H1 (cell line): ENCODE data around the gene PLK1. TPM values are rescaled to one million over a fixed set of nuclear protein-coding genes. Genes with fewer than 3 reads are reported as not detected.

Source experiments
- GABPA ChIP-seq: IDR thresholded peaks from 2 replicates; pipeline ENCODE4 v1.6.1; 2011; ENCODE audit warnings: mild to moderate bottlenecking, low read length, moderate library complexity, borderline replicate concordance; ENCODE audit not compliant: insufficient read depth
- NANOG ChIP-seq: IDR thresholded peaks from 2 replicates; pipeline ENCODE4 v1.6.1; 2011; ENCODE audit warnings: low read length, low read depth, mild to moderate bottlenecking, inconsistent platforms; ENCODE audit not compliant: insufficient read depth, poor library complexity, severe bottlenecking
- NRF1 ChIP-seq: IDR thresholded peaks from 2 replicates; pipeline ENCODE4 v1.6.1; 2011; ENCODE audit warnings: mild to moderate bottlenecking, low read depth, low read length, improper control_type of control experiment
- SP2 ChIP-seq: IDR thresholded peaks from 2 replicates; pipeline ENCODE4 v1.6.1; 2012; ENCODE audit warnings: mild to moderate bottlenecking, low read length, inconsistent platforms
- SP4 ChIP-seq: IDR thresholded peaks from 2 replicates; pipeline ENCODE4 v1.6.1; 2012; ENCODE audit warnings: low read length, inconsistent platforms
- TCF12 ChIP-seq: IDR thresholded peaks from 2 replicates; pipeline ENCODE4 v1.6.1; 2011; ENCODE audit warnings: low read depth, mild to moderate bottlenecking, low read length
- YY1 ChIP-seq: IDR thresholded peaks from 2 replicates; pipeline ENCODE4 v1.6.1; 2011; ENCODE audit warnings: low read depth, mild to moderate bottlenecking, low read length
- ZNF274 ChIP-seq: IDR thresholded peaks from 2 replicates; pipeline ENCODE4 v1.7.0; 2012; ENCODE audit warnings: low read length, borderline replicate concordance; ENCODE audit errors: extremely low read depth
- polyA plus RNA-seq, 7 experiments: library from polyadenylated mRNA; depleted of rRNA in 3 of 7; stranded (reverse) in 5 of 7; unstranded in 2 of 7; fragments of >200 nt in 5 of 7; fragments of 200-250 nt in 2 of 7; gene quantifications; 1 replicate in 5 of 7; 2 replicates in 1 of 7; 4 replicates in 1 of 7; pipeline versions ENCODE4 v1.2.1 to v1.2.3, GENCODE V29; 2011 to 2013; ENCODE audit warnings: missing spikeins in 2 of 7, mixed read lengths in 2 of 7
- total RNA-seq: library from RNA; stranded (reverse); fragmentation: NEBNext Ultra II Directional; extraction: Animal tissue kit (Norgen Biotek cat#: 25700); gene quantifications from 2 replicates; pipeline ENCODE4 v1.2.1, GENCODE V29; 2021
- TF ChIP-seq, protein P1 (sequence below): fragments of 300-600 bp; sonication (generic); IDR thresholded peaks from 2 replicates; pipeline ENCODE4 v1.7.1; 2012; ENCODE audit warnings: low read length, moderate library complexity, mild to moderate bottlenecking, inconsistent platforms; ENCODE audit not compliant: insufficient replicate concordance
- TF ChIP-seq, protein P2 (sequence below), 3 experiments: IDR thresholded peaks; 1 replicate in 2 of 3; 2 replicates in 1 of 3; pipeline versions ENCODE4 v1.5.1 to v1.6.1; 2011; ENCODE audit warnings: low read length in 3 of 3, mild to moderate bottlenecking in 3 of 3, inconsistent platforms in 2 of 3, low read depth in 1 of 3, moderate library complexity in 1 of 3; ENCODE audit not compliant: insufficient read depth in 1 of 3; ENCODE audit errors: control extremely low read depth in 1 of 3

PLK1 gene
- total and polyA plus RNA-seq, 2 of the 8 experiments (the other 6 are each of a cell fraction or from before 2014, with no cell fraction given), result 127 to 139 TPM

DNA sequence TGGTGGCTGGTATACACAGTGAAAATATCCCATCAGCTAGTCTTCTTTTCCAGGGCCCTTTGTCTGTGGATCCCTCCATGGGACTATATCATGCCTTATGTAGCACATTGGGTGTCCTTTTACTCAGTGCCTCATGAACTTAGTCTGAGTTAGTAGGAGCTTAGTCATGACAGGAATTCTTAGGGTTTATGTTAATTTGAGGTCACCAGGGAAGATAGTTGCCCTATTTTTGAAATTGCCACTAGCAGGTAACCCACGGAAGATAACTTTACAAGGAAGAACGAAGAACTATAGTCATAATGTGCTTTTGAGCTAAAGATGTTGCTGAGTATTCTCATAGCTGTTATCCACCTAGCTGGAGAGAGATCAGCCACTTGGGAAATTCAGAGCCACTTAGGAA lies 14.8 kb upstream of the PLK1 start (continued):
- TF ChIP-seq, protein P1, sequence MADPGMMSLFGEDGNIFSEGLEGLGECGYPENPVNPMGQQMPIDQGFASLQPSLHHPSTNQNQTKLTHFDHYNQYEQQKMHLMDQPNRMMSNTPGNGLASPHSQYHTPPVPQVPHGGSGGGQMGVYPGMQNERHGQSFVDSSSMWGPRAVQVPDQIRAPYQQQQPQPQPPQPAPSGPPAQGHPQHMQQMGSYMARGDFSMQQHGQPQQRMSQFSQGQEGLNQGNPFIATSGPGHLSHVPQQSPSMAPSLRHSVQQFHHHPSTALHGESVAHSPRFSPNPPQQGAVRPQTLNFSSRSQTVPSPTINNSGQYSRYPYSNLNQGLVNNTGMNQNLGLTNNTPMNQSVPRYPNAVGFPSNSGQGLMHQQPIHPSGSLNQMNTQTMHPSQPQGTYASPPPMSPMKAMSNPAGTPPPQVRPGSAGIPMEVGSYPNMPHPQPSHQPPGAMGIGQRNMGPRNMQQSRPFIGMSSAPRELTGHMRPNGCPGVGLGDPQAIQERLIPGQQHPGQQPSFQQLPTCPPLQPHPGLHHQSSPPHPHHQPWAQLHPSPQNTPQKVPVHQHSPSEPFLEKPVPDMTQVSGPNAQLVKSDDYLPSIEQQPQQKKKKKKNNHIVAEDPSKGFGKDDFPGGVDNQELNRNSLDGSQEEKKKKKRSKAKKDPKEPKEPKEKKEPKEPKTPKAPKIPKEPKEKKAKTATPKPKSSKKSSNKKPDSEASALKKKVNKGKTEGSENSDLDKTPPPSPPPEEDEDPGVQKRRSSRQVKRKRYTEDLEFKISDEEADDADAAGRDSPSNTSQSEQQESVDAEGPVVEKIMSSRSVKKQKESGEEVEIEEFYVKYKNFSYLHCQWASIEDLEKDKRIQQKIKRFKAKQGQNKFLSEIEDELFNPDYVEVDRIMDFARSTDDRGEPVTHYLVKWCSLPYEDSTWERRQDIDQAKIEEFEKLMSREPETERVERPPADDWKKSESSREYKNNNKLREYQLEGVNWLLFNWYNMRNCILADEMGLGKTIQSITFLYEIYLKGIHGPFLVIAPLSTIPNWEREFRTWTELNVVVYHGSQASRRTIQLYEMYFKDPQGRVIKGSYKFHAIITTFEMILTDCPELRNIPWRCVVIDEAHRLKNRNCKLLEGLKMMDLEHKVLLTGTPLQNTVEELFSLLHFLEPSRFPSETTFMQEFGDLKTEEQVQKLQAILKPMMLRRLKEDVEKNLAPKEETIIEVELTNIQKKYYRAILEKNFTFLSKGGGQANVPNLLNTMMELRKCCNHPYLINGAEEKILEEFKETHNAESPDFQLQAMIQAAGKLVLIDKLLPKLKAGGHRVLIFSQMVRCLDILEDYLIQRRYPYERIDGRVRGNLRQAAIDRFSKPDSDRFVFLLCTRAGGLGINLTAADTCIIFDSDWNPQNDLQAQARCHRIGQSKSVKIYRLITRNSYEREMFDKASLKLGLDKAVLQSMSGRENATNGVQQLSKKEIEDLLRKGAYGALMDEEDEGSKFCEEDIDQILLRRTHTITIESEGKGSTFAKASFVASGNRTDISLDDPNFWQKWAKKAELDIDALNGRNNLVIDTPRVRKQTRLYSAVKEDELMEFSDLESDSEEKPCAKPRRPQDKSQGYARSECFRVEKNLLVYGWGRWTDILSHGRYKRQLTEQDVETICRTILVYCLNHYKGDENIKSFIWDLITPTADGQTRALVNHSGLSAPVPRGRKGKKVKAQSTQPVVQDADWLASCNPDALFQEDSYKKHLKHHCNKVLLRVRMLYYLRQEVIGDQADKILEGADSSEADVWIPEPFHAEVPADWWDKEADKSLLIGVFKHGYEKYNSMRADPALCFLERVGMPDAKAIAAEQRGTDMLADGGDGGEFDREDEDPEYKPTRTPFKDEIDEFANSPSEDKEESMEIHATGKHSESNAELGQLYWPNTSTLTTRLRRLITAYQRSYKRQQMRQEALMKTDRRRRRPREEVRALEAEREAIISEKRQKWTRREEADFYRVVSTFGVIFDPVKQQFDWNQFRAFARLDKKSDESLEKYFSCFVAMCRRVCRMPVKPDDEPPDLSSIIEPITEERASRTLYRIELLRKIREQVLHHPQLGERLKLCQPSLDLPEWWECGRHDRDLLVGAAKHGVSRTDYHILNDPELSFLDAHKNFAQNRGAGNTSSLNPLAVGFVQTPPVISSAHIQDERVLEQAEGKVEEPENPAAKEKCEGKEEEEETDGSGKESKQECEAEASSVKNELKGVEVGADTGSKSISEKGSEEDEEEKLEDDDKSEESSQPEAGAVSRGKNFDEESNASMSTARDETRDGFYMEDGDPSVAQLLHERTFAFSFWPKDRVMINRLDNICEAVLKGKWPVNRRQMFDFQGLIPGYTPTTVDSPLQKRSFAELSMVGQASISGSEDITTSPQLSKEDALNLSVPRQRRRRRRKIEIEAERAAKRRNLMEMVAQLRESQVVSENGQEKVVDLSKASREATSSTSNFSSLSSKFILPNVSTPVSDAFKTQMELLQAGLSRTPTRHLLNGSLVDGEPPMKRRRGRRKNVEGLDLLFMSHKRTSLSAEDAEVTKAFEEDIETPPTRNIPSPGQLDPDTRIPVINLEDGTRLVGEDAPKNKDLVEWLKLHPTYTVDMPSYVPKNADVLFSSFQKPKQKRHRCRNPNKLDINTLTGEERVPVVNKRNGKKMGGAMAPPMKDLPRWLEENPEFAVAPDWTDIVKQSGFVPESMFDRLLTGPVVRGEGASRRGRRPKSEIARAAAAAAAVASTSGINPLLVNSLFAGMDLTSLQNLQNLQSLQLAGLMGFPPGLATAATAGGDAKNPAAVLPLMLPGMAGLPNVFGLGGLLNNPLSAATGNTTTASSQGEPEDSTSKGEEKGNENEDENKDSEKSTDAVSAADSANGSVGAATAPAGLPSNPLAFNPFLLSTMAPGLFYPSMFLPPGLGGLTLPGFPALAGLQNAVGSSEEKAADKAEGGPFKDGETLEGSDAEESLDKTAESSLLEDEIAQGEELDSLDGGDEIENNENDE, result no peak
- TF ChIP-seq YY1 (no peak), SP4 (no peak), ZNF274 (no peak), NANOG (no peak), GABPA (no peak), NRF1 (no peak), TCF12 (no peak), SP2 (no peak)
- TF ChIP-seq, protein P2, sequence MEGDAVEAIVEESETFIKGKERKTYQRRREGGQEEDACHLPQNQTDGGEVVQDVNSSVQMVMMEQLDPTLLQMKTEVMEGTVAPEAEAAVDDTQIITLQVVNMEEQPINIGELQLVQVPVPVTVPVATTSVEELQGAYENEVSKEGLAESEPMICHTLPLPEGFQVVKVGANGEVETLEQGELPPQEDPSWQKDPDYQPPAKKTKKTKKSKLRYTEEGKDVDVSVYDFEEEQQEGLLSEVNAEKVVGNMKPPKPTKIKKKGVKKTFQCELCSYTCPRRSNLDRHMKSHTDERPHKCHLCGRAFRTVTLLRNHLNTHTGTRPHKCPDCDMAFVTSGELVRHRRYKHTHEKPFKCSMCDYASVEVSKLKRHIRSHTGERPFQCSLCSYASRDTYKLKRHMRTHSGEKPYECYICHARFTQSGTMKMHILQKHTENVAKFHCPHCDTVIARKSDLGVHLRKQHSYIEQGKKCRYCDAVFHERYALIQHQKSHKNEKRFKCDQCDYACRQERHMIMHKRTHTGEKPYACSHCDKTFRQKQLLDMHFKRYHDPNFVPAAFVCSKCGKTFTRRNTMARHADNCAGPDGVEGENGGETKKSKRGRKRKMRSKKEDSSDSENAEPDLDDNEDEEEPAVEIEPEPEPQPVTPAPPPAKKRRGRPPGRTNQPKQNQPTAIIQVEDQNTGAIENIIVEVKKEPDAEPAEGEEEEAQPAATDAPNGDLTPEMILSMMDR (IDR thresholded peaks at IDR 0.05; ENCODE audit: control extremely low read depth in 1 of 3, insufficient read depth in 1 of 3, low read depth in 1 of 3, low read length in 3 of 3), result no peak
